ENCODE data around the gene PRR19.
"Not testable (repeated sequence)": the region's sequence is repeated elsewhere in the genome, so short reads cannot be mapped to it uniquely, and the experiment has no call there.

PRR19 gene

GRCh38 chr19:42313840-42314755 is 12.2 kb downstream of the PRR19 start:
- intact Hi-C loops (cut with DNase I): no loop called here
- DNase-seq: no peak

- intact Hi-C loops (cut with DNase I): no loop called here
- DNase-seq: no peak
Measured at GRCh38 chr19:42315024-42315423, 13.1 kb downstream of the PRR19 start.

- intact Hi-C loops (cut with DNase I): no loop called here
- peak in 27 of 42 donors; percentile 19 to 69 (median 38) for DNase-seq
Measured at GRCh38 chr19:42316223-42317211, 14.6 kb downstream of the PRR19 start.

GRCh38 chr19:42317535-42317934 is 15.6 kb downstream of the PRR19 start:
- intact Hi-C loops (cut with DNase I): no loop called here
- no peak for DNase-seq

GRCh38 chr19:42322305-42322704 is 20.4 kb downstream of the PRR19 start:
- intact Hi-C loops (cut with DNase I): loop anchor here (10.0 kb wide), 1 partner anchor 78 kb away; the partner anchor contains the start of gene GSK3A
- peak in 27 of 42 donors; percentile 24 to 76 (median 42) for DNase-seq

GRCh38 chr19:42323473-42323851 is 21.5 kb downstream of the PRR19 start:
- intact Hi-C loops (cut with DNase I): loop anchor here (10.0 kb wide), 1 partner anchor 79 kb away; the partner anchor contains the start of gene GSK3A

DNA sequence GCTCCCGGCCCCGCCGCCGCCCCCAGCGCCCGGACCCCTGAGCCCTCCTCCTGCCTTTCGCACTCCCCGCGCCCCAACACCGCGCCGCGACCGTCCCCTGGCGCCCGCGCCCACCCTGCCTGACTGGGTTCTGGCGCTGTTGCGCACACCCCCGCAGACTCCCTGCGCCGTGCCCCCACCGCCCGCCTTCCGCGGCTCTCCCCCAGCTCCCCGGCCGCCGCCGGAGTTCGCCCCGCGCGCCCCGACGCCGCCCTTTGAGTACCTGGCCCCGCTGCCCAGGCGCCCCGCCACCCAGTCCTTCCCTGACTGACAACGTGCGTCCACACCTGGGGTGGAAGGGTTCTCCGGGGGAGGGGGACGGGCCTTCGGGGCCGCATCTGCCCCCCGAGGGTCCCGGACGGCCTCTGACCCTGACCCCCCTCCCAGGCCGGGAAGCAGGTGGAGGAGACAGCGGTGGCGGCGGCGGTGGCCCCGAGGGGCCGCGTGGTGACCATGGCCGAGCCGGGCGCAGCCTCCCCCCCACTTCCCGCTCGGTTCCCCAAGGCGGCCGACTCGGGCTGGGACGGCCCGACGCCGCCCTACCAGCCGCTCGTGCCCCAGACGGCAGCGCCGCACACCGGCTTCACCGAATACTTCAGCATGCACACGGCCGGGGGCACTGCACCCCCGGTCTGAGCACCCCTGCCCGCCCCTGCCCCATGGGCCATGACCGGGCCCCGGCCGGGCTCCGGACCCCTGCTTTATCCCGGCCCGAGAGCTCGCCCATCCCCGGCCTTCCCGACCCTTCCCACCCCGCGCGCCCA is 22.1 kb downstream of the PRR19 start:
- DNase-seq: peak in 15 of 42 donors; percentile 12 to 52 (median 31)
- intact Hi-C loops (cut with DNase I): loop anchor here (10.0 kb wide), 1 partner anchor 79 kb away; the partner anchor contains the start of gene GSK3A

More at GRCh38 chr19:42323473-42323851, 21.5 kb downstream of the PRR19 start:
- no peak for DNase-seq

DNA sequence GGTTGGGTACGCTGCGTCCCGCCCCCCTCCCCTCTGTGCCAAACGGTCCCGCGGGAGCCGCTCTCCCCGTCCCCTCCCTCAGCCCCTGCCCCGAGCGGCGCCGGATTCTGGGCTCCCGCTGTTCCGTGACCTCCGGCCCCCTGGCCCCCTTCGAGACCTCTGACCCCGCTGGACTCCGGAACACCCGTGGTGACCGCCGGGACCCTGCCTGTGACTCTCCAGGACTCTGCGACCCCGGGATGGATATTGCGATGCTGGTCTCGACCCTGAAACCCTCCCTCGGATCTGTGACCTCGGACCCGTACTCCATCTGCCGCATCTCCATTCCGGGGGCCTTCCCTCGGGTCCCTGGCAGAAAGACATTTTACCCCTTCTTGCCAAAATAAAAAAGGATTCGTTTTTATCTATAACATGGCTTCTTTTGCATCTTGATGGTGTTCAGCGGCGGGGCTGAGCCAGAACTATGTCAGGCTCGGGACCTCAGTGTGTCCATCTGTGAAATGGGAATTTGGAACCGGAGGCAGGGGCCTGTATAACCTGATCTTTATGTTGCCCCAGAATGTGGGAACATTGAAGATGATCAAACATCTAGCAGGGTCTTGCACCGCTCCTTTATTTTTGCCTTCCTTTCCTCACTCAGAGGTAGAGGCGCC is 22.8 kb downstream of the PRR19 start:
- peak in 6 of 42 donors; percentile 33 to 53 (median 36) for DNase-seq
- intact Hi-C loops (cut with DNase I): loop anchor here (10.0 kb wide), 1 partner anchor 80 kb away; the partner anchor contains the start of gene GSK3A

DNA sequence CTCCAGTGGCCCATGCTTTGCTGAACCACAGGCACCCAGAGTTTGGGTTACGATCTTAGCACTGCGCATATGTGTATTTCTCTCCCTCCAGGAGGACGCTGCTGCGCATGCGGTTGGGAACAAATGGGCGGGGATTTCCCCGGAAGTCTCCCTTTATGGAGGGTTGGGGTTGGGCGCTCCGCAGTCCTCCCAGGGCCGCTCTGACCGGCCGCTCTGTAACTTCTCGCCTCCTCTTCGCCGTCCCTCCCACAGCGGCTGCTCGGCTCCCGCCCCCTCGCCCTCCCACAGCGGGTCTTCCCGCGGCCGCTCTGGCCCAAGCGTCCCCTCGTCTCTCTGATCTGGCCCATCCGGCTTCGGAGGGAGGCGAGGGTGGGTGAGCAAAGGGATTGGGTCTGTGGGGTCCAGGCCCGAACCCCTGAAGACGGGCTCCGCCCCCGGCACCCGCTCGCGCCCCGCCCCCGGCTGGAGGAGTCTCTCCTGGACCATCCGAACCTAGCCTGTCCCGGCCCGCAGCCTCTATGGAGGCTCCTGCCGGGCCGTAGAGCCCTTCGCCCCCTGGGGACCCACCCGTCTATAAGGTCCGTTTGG is 23.5 kb downstream of the PRR19 start, which contains the start of gene MEGF8:
TSS of gene MEGF8 (plus strand) at position 328 of the 588 bp plus-strand sequence. CDS start 609 bp downstream, outside the sequence.
- intact Hi-C loops (cut with DNase I): loop anchor here (10.0 kb wide), 1 partner anchor 81 kb away; the partner anchor contains the start of gene GSK3A
- DNase-seq: peak; percentile 95 to 99 (median 98)

DNA sequence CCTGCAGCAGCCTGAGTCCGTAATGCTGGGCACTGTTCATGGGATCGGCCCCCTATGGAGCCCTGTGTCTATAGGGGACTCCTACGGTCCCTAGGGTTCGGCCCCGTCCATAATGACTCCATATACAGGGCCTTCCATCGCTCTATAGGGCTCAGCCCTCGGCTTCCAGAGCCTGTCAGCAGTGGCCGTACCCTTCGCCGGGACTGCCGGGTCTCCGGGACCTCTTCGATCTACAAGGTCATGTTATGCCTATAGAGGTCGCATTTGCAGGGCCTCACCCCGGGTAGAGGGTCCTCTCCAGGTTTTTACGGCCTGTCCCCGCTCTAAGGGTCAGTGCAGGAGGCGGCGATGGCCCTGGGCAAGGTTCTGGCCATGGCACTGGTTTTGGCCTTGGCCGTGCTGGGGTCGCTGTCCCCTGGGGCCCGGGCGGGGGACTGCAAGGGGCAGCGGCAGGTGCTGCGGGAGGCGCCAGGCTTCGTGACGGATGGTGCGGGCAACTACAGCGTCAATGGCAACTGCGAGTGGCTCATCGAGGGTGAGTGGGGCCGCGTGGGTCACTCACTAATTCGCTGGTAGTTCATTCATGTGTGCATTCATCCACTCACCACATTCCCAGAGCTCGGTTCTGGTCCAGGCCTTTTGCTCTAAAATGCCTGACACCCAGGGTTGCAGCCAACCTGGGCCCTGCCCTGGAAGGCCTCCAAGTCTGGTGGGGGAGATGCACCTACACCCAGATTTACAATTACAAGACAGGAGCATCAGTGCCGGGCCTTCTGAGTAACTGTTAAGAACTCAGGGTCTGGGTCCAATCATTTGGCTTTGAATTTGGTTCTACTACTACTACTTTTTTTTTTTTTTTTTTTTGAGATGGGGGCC is 24.2 kb downstream of the PRR19 start:
- intact Hi-C loops (cut with DNase I): loop anchor here (10.0 kb wide), 1 partner anchor 81 kb away; the partner anchor contains the start of gene GSK3A
- peak in 22 of 42 donors; percentile 14 to 54 (median 28) for DNase-seq

DNA sequence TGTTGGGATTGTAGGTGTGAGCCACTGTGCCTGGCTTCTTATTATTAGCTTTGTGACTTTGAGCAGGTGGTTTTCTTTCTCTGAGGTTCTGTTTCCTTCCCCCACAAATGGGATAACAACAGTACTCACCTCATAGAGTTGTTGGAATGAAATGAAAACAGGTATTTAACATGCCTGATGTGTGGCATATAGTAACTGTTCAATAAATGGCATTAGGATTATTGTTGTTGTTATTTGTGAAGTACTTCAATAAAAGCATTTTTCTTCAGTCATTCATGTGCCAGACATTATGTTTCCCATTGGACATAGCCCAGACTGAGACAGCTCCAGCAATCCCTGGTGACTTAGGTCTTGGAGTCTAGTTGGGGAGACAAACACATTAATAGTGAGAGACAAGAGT is 25.0 kb downstream of the PRR19 start:
- no peak for DNase-seq
- intact Hi-C loops (cut with DNase I): loop anchor here (10.0 kb wide), 1 partner anchor 82 kb away; the partner anchor contains the start of gene GSK3A

GRCh38 chr19:42327381-42327780 is 25.4 kb downstream of the PRR19 start:
- no peak for DNase-seq
- intact Hi-C loops (cut with DNase I): loop anchor here (10.0 kb wide), 1 partner anchor 83 kb away; the partner anchor contains the start of gene GSK3A

DNA sequence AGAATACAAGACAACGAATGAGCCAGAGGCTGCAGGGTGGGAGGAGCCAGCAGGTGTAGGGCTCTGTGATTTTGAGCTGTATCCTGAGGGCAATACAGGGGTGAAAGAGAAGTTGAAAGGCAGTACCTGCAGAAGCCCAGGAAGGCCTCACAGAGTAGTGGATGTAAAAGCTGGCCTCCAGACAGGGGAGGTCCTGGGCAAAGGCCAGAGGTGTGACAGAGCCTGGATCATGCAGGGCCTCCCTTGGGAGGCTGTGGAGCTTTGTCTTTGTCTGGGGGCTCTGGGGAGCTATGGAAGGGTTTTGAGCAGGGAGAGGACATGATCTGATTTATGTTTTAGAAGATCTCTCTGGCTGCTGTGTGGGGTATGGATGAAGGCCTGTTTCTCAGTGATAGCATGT is 26.2 kb downstream of the PRR19 start:
- intact Hi-C loops (cut with DNase I): loop anchor here (10.0 kb wide), 1 partner anchor 83 kb away; the partner anchor contains the start of gene GSK3A
- no peak for DNase-seq

DNA sequence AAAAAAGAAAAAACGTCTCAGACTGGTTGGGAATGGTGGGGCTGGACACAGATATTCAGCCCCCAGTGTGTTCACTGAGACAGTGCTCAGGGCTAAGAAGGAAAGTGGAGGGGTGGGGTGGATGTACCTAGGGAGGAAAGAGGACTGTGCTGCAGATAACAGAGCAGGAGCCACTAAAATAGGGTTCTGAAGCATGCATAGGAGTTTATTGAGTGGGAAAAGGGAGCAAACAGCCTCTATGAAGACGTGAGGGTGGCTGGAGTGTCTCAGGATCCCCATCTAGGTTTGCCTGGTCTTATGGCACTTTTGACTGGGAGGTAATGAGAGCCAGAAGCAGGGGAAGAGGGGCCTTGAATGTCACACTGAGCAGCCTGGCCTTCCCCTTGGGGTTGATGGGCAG is 26.9 kb downstream of the PRR19 start:
- no peak for DNase-seq
- intact Hi-C loops (cut with DNase I): loop anchor here (10.0 kb wide), 1 partner anchor 84 kb away; the partner anchor contains the start of gene GSK3A

DNA sequence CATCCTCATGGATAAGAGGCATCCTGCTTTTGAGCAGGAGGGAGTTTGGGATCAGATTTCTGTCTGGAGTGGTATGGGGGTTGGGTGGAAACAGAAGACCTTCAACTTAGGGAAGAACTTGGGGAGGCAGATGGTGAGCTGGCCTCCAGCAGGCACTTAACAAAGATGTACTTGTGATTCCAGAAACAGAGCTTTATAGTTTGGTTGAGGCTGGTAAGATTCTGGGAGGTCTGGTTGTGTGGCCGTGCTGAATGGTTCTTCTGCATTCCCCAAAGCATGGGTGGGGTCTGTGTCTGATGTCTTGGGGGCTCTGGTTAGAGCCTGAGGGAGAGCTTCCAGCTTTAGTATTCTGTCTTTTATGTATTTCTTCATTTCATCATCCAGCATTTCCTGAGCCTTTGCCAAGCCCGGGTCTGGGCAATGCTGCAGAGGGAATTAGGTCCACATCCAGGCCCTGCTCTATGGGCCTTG is 28.3 kb downstream of the PRR19 start:
- no peak for DNase-seq
- intact Hi-C loops (cut with DNase I): no loop called here

- intact Hi-C loops (cut with DNase I): not testable (repeated sequence)
Measured at GRCh38 chr19:42331333-42331732, 29.4 kb downstream of the PRR19 start.

More at GRCh38 chr19:42331333-42331732, 29.4 kb downstream of the PRR19 start:
- DNase-seq: not testable (repeated sequence)
